ENCODE data around the gene USHBP1. TPM values are rescaled to one million over a fixed set of nuclear protein-coding genes. Genes with fewer than 3 reads are reported as not detected.
A peak's percentile ranks its signal among the peaks of the same experiment; 100 is the strongest.

Gene USHBP1
- total and polyA plus RNA-seq, 2 donors (not counting 1 experiment from before 2014, with no cell fraction given), result 0.39 TPM; not detected in 1

DNA sequence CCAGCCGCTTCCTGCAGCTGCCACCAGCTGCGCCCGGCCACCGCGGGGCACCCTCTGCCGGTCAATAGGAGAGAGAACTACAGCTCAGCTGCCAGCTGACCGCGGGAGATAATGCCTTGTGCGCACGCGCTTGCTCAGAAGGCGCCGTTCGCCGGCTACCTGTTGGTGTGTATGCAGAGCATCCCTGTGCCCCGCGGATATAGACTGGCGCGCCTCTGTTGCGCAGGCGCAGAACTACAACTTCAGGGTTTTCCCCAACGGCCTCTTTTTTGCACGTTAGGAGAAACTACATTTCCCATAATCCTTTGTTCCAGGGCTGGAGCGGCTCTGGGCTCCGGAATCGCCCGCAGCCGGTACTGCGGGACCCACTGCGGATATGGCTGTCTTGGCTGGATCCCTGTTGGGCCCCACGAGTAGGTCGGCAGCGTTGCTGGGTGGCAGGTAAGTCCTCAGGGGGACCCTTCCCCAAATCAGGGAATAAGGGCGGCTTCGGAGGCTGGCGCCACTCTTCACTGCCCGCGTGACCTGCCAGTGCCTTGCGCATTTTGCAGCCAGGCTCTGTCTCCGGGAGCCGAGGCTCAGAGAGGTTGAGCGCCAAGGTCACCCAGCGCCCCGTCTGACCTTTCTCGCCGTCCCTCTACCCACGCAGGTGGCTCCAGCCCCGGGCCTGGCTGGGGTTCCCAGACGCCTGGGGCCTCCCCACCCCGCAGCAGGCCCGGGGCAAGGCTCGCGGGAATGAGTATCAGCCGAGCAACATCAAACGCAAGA, 41.2 kb upstream of the USHBP1 start, which contains the start of gene MRPL34:
MRPL34 (plus strand) TSS at position 356 of the 768 bp plus-strand sequence; CDS start at position 377, 21 bp downstream.
- H3K4me1 Mint-ChIP-seq, result peaks cover 56% of the 10 kb centered on the region
- POLR2A ChIA-PET, result interaction anchor here (0.6 to 1.5 kb wide), 17 partner anchors 14 to 1355 kb away, joined by 3 to 12 read pairs (median 6); partner anchors contain the start of genes ANO8, BABAM1 and USE1
- peak within 1 kb of the TSS; percentile 96 for H3K4me2 ChIP-seq (replicated peaks; ENCODE audit: low read depth, low read length, poor library complexity, severe bottlenecking)
- H3K79me2 ChIP-seq (ENCODE audit: control insufficient read depth, insufficient read depth, low read length), result peaks cover 50% of the 10 kb centered on the region
- H2AFZ ChIP-seq (ENCODE audit: insufficient read depth, low read depth, low read length, poor library complexity, severe bottlenecking), result peak within 1 kb of the TSS; percentile 83
- H3K27me3 ChIP-seq (replicated peaks in 1 of 4; ENCODE audit: control extremely low read depth in 1 of 4, control insufficient read depth in 3 of 4, insufficient read depth in 4 of 4, low read length in 3 of 4), result no peaks in the 10 kb centered on the region
- peaks cover 13% of the 10 kb centered on the region for H4K20me1 ChIP-seq (ENCODE audit: control insufficient read depth, insufficient read depth, low read length, poor library complexity, severe bottlenecking)
- CTCF ChIA-PET, result interaction anchor here (0.6 to 2.9 kb wide), 21 partner anchors 11 to 858 kb away, joined by 3 to 18 read pairs (median 4); partner anchors contain the start of genes ANKLE1, ANO8, BABAM1 and USE1
- peak within 1 kb of the TSS; percentile 70 to 71 for H3K27ac ChIP-seq (ENCODE audit: low read length in 2 of 2)
- H3K36me3 ChIP-seq (replicated peaks in 1 of 2; ENCODE audit: control extremely low read depth in 1 of 2, control insufficient read depth in 1 of 2, extremely low read depth in 1 of 2, insufficient read depth in 2 of 2, low read length in 1 of 2), result no peaks in the 10 kb centered on the region
- peak within 1 kb of the TSS; percentile 49 to 74 (median 73) for H3K4me3 ChIP-seq (ENCODE audit: control extremely low read depth in 1 of 5, extremely low read depth in 1 of 5, insufficient read depth in 1 of 5, low read depth in 2 of 5, low read length in 4 of 5)
- intact Hi-C loops (cut with micrococcal nuclease), result loop anchor here (1.0 to 10.0 kb wide), 9 partner anchors 13 to 718 kb away; partner anchors contain the start of genes BABAM1, HAUS8, MYO9B and OCEL1
- DNase-seq, result peak; percentile 100
- H3K9me3 Mint-ChIP-seq (ENCODE audit: insufficient read depth), result no peaks in the 10 kb centered on the region
- TF ChIP-seq, protein P1, sequence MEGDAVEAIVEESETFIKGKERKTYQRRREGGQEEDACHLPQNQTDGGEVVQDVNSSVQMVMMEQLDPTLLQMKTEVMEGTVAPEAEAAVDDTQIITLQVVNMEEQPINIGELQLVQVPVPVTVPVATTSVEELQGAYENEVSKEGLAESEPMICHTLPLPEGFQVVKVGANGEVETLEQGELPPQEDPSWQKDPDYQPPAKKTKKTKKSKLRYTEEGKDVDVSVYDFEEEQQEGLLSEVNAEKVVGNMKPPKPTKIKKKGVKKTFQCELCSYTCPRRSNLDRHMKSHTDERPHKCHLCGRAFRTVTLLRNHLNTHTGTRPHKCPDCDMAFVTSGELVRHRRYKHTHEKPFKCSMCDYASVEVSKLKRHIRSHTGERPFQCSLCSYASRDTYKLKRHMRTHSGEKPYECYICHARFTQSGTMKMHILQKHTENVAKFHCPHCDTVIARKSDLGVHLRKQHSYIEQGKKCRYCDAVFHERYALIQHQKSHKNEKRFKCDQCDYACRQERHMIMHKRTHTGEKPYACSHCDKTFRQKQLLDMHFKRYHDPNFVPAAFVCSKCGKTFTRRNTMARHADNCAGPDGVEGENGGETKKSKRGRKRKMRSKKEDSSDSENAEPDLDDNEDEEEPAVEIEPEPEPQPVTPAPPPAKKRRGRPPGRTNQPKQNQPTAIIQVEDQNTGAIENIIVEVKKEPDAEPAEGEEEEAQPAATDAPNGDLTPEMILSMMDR (IDR thresholded peaks at IDR 0.05), result peak; percentile 76
- no peak for TF ChIP-seq EZH2 (IDR thresholded peaks at IDR 0.05; ENCODE audit: borderline replicate concordance, insufficient read depth, low read depth, low read length, poor library complexity, severe bottlenecking)
- WGBS (ENCODE audit: insufficient coverage), result 0% methylated on average over 55 of the region's 55 CpGs
- ATAC-seq (ENCODE audit: low read depth), result peak; percentile 69
- peak within 1 kb of the TSS; percentile 91 for H3K4me3 Mint-ChIP-seq
- H3K9ac ChIP-seq (ENCODE audit: low read length), result peak within 1 kb of the TSS; percentile 72
- no peaks in the 10 kb centered on the region for H3K9me3 ChIP-seq (ENCODE audit: control extremely low read depth in 1 of 3, control insufficient read depth in 2 of 3, insufficient read depth in 1 of 3, low read length in 2 of 3)
- H3K27ac Mint-ChIP-seq, result peak within 1 kb of the TSS; percentile 90
- peaks cover 38 to 56% of the 10 kb centered on the region in 2 donors for H3K4me1 ChIP-seq (ENCODE audit: control insufficient read depth in 2 of 2, insufficient read depth in 2 of 2, low read length in 2 of 2)
- no peaks in the 10 kb centered on the region for H3K27me3 Mint-ChIP-seq

All from B cell (primary cell).